Chondrocyte (in vitro differentiated cells): Measurements from ENCODE around the gene GATA6. TPM values are rescaled to one million over a fixed set of nuclear protein-coding genes. Genes with fewer than 3 reads are reported as not detected.

Source experiments
- DNase-seq: peaks from one replicate; pipeline ENCODE4 v3.0.0; 2021; ENCODE audit warnings: mixed read lengths, low spot score
- H3K27ac Mint-ChIP-seq: one replicate; pipeline ENCODE4 v1.8.0; 2021; ENCODE audit warnings: mild to moderate bottlenecking, moderate library complexity, mixed read lengths; ENCODE audit not compliant: unreplicated experiment
- H3K27me3 Mint-ChIP-seq: 2 replicates; pipeline ENCODE4 v1.8.0; 2021; ENCODE audit warnings: low read depth, mixed read lengths
- H3K36me3 Mint-ChIP-seq: 2 replicates; pipeline ENCODE4 v1.8.0; 2021; ENCODE audit warnings: low read depth, mixed read lengths
- H3K4me1 Mint-ChIP-seq: 2 replicates; pipeline ENCODE4 v1.8.0; 2021; ENCODE audit warnings: low read depth, mild to moderate bottlenecking, mixed read lengths
- H3K4me3 Mint-ChIP-seq: one replicate; pipeline ENCODE4 v1.8.0; 2021; ENCODE audit warnings: mild to moderate bottlenecking, moderate library complexity, mixed read lengths; ENCODE audit not compliant: unreplicated experiment
- H3K9me3 Mint-ChIP-seq: 2 replicates; pipeline ENCODE4 v1.8.0; 2021; ENCODE audit warnings: low read depth, mixed read lengths
- CTCF ChIP-seq: fragments of 200-600 bp; sonication (generic); IDR thresholded peaks from 2 replicates; pipeline ENCODE4 v1.5.0; 2021; ENCODE audit warnings: antibody characterized with exemption, mild to moderate bottlenecking, moderate library complexity
- total RNA-seq: library from RNA; stranded (reverse); gene quantifications from 3 replicates; pipeline ENCODE4 v1.2.1, GENCODE V29; 2021

Gene GATA6
- total RNA-seq, 1 donor from 2014 or later: 13.1 TPM

DNA sequence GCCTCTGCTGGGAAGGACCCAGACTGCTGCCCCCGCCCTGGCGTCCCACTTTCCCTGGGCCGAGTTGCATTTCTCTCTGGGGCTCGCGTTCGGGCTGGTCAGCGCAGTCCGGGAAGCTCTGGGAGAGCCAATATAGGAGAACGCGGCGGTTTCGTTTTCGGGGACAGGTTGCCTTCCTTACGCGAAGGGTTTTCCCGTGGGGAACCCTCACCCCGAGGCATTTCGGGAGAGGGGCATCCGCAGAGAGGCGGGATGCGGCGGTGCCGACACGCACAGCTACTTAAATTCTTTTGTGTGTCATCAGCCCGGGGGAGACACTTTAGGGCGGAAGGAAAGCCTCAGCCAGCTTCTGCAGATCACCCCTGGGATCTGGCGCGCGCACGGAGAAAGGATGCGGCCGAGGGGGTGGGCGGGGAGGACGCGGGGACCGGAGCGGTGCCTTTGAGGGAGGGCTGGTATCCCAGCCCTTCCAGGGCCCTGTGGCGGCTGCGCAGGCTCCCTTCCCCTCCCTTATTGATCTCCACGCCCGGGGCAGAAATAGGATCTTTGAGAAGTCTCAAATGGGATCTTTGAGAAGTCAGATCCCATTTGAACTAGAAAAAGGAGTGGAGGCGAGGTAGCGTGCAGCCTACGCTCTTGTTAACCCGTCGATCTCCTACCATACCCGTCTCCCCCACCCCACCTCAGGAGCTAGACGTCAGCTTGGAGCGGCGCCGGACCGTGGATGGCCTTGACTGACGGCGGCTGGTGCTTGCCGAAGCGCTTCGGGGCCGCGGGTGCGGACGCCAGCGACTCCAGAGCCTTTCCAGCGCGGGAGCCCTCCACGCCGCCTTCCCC lies 1.2 kb downstream of the GATA6 start:
- peaks cover 14% of the 10 kb centered on the region for H3K36me3 Mint-ChIP-seq
- H3K27me3 Mint-ChIP-seq: peaks cover 47% of the 10 kb centered on the region

DNA sequence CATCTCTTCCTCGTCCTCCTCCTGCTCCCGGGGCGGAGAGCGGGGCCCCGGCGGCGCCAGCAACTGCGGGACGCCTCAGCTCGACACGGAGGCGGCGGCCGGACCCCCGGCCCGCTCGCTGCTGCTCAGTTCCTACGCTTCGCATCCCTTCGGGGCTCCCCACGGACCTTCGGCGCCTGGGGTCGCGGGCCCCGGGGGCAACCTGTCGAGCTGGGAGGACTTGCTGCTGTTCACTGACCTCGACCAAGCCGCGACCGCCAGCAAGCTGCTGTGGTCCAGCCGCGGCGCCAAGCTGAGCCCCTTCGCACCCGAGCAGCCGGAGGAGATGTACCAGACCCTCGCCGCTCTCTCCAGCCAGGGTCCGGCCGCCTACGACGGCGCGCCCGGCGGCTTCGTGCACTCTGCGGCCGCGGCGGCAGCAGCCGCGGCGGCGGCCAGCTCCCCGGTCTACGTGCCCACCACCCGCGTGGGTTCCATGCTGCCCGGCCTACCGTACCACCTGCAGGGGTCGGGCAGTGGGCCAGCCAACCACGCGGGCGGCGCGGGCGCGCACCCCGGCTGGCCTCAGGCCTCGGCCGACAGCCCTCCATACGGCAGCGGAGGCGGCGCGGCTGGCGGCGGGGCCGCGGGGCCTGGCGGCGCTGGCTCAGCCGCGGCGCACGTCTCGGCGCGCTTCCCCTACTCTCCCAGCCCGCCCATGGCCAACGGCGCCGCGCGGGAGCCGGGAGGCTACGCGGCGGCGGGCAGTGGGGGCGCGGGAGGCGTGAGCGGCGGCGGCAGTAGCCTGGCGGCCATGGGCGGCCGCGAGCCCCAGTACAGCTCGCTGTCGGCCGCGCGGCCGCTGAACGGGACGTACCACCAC lies 2.1 kb downstream of the GATA6 start:
- H3K9me3 Mint-ChIP-seq: no peaks in the 10 kb centered on the region
- no peak for DNase-seq
- H3K27me3 Mint-ChIP-seq: peaks cover 45% of the 10 kb centered on the region
- H3K4me3 Mint-ChIP-seq: peak overlapping the region; percentile 94
- H3K27ac Mint-ChIP-seq: no peak overlapping the region
- peaks cover 15% of the 10 kb centered on the region for H3K36me3 Mint-ChIP-seq
- TF ChIP-seq CTCF: no peak
- peaks cover 55% of the 10 kb centered on the region for H3K4me1 Mint-ChIP-seq

More for the DNA sequence above, 1.2 kb downstream of the GATA6 start:
- H3K4me3 Mint-ChIP-seq: peak overlapping the region; percentile 94
- peak overlapping the region; percentile 86 for H3K27ac Mint-ChIP-seq
- no peaks in the 10 kb centered on the region for H3K9me3 Mint-ChIP-seq
- peaks cover 56% of the 10 kb centered on the region for H3K4me1 Mint-ChIP-seq
- no peak for DNase-seq
- TF ChIP-seq CTCF: no peak

GRCh38 chr18:22172120-22172582 lies 2.8 kb downstream of the GATA6 start:
- no peak overlapping the region for H3K27ac Mint-ChIP-seq
- H3K36me3 Mint-ChIP-seq: peaks cover 16% of the 10 kb centered on the region
- H3K9me3 Mint-ChIP-seq: no peaks in the 10 kb centered on the region
- no peak for TF ChIP-seq CTCF
- H3K4me1 Mint-ChIP-seq: peaks cover 56% of the 10 kb centered on the region
- peak overlapping the region; percentile 62 for H3K4me3 Mint-ChIP-seq
- no peak for DNase-seq
- H3K27me3 Mint-ChIP-seq: peaks cover 40% of the 10 kb centered on the region

DNA sequence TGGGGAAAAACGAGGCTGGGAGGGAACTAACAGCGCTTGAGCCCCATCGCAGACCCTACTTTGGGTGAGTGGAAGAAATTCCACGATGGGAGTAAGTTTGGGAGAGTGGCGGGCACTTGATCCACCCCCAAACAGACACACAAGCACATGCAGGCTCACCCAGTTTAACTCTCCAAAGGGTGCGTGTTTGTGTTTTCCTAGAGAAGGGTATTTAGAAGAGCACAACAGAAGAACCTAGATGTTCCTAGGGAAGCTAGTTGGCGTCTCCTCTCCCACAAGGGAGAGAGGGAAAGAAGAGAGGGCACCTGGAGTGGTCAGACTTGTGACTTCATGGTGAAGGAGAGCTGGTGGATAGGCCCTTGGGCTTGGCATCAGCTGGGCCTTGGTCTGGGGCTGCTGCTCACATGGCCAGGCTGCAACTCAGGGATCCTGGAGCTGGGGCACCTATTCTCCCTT lies 3.2 kb downstream of the GATA6 start:
- Mint-ChIP-seq H3K27me3 (peaks cover 38% of the 10 kb centered on the region), H3K4me1 (peaks cover 56% of the 10 kb centered on the region), H3K9me3 (no peaks in the 10 kb centered on the region), H3K36me3 (peaks cover 20% of the 10 kb centered on the region), H3K4me3 (peak overlapping the region; percentile 62), H3K27ac (peak overlapping the region; percentile 2)
- no peak for DNase-seq
- TF ChIP-seq CTCF: no peak
